NCI-H2081 (cell line): ENCODE measurements around the gene SEPTIN5.
A peak's percentile ranks its signal among the peaks of the same experiment; 100 is the strongest.
"Not testable (repeated sequence)": the region's sequence is repeated elsewhere in the genome, so short reads cannot be mapped to it uniquely, and the experiment has no call there.

Experiments used
- DNase-seq, 2 experiments: peaks; one replicate each; lab custom pipeline; 2025; lab: John Stamatoyannopoulos, UW

Gene SEPTIN5

DNA sequence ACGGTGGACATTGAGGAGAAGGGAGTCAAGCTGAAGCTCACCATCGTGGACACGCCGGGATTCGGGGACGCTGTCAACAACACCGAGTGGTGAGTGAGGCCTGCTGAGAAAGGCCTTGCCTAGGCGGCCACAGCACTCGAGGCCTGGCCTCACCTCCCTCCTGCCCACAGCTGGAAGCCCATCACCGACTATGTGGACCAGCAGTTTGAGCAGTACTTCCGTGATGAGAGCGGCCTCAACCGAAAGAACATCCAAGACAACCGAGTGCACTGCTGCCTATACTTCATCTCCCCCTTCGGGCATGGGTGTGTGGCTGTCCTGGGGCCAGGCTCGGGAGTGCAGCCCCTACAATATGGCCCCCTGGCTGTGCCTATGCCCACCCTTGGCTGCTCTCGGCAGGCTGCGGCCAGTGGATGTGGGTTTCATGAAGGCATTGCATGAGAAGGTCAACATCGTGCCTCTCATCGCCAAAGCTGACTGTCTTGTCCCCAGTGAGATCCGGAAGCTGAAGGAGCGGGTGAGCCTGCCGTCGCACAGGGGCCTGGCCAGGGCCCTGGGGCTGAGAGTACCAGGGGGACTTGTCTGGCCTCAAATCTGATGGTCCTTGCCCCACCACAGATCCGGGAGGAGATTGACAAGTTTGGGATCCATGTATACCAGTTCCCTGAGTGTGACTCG, 6.0 kb downstream of the SEPTIN5 start:
- no peak for DNase-seq

DNA sequence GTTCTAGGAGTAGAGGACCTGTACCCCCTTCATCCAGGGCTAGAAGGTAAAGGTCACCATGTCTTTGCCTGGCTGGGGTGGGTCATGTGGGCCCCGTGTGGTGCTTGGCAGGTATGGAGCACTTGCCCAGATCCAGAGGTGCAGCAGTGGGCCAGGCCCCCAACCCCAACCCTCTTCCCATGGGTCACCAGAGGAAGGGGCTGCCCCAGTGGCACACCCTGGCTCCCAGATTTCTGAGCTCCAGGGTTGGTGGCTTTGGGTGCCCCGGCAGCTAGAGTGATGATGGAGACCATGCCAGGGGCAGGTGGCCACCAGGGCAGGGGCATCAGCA, 6.7 kb downstream of the SEPTIN5 start:
- no peak for DNase-seq

DNA sequence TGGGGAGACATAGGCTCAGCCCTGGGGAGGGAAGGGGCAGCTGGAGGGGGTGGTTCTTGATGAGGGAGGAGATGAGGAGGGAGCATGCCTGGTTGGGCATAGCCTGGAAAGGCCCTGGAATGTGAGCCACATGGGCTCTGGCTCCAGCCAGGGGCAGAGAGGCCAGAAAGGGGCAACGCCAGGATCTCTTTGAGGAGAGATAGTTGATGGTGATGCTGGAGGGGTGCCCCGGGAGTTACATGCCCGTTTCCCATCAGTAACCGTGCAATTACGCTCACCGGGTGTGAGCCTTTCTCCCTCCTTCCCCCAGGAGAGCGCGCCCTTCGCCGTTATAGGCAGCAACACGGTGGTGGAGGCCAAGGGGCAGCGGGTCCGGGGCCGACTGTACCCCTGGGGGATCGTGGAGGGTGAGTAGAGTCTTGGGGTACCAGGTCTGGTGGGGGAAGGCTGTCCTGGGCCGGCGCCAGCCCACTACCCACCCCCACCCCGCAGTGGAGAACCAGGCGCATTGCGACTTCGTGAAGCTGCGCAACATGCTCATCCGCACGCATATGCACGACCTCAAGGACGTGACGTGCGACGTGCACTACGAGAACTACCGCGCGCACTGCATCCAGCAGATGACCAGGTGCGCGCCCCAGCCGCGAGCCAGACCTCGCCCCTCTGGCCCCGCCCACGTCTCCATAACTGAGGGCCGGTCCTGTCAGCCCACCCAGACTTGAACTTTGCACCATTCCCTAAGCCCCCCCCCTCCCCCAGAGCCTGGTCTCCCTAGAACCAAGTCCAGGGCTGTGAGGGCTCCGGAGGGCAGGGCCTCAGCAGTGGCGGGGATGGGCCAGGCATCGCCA, 7.3 kb downstream of the SEPTIN5 start:
- no peak for DNase-seq

DNA sequence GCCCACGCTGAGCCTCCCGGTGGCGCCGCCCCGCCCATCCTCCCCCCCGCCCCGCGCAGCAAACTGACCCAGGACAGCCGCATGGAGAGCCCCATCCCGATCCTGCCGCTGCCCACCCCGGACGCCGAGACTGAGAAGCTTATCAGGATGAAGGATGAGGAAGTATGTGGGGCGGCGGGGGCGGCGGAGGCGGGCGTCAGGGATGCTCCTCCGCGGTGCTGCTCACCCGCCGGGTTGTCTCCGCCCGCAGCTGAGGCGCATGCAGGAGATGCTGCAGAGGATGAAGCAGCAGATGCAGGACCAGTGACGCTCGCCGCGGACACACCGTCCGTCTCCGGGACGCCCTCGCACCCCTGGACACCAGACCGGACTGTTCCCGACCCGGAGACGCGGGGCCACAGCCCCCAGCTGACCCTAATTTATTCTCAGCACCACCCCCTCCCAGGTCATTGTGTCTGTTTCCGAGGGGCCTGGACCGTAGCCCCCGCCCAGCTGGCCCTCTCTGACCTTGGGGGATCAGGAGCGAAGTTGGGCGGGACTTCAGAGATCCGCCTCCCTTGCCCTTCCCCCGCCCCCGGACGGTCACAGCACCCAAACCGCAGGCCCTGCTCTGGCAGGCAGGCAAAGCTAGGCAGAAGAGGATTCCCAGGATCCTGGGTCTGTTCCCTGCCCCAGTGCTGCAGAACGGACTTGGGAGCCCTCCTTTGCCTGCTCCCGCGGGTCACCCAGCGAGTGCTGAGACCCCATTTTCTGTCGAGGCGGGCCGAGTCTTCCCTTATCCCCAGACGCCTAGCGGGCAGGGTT, 8.1 kb downstream of the SEPTIN5 start:
- no peak for DNase-seq

DNA sequence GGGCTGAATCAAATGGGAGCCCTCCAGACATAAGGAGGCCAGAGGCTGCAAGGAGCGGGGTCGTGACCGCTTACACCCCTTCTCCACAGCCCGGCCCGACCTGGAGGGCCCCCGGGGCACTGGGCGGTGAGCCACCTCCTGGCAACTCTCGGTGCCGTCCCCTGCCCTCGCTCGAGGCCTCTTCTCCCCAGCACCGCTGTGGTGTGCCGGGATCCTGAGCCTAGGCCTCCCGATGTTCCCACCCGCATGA, 8.6 kb downstream of the SEPTIN5 start:
- no peak for DNase-seq

DNA sequence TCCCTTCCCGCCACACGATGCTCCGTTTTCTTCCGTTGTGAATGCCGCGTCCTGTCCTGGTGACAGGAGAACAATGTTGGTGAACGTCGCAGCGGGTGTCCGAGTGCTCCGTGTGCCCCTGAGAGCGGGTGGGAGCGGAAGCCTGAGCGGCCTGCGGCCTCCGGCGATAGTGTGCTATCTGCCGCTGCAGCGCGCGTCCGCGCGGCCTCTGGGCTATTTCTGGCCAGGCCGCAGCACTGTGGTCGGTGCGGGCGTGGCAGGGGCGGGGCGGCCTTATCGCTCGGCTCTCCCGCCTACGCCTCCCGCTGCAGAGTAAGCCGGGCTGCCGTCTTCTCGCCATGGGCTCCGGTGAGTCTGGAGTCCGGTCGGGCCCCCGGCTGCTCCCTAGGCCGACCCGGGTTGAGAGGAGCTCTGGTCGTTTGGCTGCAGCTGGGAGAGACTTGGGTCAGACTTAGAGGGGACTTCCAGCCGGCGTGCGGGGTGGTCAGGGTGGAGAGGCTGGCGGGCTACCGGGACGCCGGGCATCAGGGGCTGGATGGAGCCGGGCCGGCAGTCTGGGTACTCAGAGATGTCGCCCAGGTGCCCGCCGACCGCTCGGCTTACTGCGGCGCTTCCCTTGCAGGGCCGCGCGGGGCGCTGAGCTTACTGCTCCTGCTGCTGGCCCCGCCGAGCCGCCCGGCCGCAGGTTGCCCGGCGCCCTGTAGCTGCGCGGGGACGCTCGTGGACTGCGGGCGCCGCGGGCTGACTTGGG, 9.1 kb downstream of the SEPTIN5 start, which contains the start of gene GP1BB:
GP1BB (plus strand) TSS at position 308 of the 751 bp plus-strand sequence; CDS start at position 339, 31 bp downstream.
- no peak for DNase-seq

DNA sequence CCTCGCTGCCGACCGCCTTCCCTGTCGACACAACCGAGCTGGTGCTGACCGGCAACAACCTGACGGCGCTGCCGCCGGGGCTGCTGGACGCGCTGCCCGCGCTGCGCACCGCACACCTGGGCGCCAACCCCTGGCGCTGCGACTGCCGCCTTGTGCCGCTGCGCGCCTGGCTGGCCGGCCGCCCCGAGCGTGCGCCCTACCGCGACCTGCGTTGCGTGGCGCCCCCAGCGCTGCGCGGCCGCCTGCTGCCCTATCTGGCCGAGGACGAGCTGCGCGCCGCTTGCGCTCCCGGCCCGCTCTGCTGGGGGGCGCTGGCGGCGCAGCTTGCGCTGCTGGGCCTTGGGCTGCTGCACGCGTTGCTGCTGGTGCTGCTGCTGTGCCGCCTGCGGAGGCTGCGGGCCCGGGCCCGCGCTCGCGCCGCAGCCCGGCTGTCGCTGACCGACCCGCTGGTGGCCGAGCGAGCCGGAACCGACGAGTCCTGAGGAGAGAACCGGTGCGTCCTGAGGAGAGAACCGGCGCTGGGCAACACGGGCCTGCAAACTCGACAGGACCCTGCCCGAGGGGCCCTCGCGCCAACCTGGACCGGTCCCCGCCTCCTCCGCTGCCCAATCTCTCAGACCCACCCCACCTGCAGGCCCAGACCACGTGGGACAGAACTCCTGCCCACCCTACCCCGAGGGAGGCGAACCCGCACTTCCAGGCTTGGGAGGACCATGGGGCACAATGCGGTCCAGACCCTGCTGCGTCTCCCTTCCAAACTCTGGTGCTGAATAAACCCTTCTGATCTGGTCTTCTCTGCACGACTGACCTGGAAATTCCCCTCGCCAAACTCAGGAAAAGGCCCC, 9.9 kb downstream of the SEPTIN5 start:
- no peak for DNase-seq

DNA sequence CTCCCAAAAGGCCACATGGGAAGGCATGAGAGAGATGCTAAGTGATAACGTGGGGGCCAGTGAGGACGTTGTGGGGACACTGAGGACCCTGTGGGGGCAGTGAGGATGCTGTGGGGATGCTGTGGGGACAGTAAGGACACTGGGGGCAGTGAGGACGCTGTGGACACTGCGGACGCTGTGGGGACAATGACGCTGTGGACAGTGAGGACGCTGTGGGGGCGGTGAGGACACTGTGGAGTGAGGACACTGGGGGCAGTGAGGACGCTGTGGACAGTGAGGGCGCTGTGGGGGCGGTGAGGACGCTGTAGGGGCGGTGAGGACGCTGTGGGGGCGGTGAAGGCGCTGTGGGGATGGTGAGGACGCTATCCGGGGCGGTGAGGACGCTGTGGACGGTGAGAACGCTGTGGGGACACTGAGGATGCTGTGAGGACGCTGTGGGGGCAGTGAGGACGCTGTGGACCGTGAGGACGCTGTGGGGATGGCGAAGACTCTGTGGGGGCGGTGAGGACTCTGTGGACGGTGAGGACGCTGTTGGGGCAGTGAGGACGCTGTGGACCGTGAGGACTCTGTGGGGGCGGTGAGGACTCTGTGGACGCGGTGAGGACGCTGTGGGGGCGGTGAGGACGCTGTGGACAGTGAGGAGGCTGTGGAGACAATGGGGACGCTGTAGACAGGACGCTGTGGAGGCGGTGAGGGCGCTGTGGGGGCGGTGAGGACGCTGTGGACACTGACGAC, 10.8 kb downstream of the SEPTIN5 start:
- DNase-seq, result no peak

DNA sequence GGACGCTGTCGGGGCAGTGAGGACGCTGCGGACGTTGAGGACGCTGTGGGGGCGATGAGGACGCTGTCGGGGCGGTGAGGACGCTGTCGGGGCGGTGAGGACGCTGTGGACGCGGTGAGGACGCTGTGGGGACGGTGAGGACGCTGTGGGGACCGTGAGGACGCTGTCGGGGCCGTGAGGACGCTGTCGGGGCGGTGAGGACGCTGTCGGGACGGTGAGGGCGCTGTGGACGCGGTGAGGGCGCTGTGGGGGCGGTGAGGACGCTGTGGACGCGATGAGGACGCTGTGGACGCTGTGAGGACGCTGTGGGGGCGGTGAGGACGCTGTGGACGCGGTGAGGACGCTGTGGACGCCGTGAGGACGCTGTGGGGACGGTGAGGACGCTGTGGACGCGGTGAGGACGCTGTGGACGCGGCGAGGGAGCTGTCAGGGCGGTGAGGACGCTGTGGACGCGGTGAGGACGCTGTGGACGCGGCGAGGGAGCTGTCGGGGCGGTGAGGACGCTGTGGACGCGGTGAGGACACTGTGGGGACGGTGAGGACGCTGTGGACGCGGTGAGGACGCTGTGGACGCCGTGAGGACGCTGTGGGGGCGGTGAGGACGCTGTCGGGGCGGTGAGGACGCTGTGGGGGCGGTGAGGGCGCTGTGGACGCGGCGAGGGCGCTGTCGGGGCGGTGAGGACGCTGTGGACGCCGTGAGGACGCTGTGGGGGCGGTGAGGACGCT, 11.9 kb downstream of the SEPTIN5 start:
- not testable (repeated sequence) for DNase-seq

DNA sequence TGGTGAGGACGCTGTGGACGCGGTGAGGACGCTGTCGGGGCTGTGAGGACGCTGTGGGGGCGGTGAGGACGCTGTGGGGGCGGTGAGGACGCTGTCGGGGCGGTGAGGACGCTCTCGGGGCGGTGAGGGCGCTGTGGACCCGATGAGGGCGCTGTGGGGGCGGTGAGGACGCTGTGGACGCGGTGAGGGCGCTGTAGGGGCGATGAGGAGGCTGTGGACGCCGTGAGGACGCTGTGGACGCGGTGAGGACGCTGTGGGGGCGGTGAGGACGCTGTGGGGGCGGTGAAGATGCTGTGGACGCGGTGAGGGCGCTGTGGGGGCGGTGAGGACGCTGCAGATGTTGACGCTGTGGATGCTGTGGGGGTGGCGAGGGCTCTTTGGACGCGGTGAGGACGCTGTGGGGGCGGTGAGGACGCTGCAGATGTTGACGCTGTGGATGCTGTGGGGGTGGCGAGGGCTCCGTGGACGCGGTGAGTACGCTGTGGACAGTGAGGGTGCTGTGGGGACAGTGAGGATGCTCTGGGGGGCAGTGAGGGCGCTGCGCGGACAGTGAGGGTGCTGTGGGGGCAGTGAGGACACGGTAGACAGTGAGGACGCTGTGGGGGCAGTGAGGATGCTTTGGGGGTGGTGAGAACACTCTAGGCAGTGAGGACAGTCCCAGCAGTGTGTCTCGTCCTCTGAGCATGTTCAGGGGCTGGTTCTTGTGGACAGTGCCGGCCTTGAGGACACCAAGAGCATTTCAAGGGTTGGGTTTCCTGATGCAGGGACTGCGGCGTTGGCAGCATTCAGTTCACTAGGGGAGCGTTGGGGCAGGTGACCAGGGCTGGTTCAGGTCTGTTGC, 13.2 kb downstream of the SEPTIN5 start:
- DNase-seq, result no peak

DNA sequence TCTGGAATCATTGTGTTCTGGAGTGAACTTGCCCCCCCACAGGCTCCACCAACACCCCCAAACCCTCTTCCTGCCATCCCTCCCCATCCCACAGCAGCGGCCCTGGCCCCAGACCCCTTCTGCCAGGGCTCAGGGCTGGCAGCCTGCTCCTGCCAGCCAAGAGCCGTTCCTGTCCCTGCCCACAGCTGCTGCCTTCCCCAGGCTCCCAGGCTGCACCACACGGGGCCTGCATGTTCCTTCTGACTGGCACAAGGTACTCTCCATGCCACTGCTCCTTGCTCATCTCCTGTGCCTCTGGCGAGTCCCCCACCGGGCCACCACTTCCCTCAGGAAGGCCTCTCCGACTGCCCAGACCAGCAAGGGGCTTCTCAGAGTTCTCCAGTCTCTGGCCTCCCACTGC, 14.0 kb downstream of the SEPTIN5 start:
- no peak for DNase-seq

DNA sequence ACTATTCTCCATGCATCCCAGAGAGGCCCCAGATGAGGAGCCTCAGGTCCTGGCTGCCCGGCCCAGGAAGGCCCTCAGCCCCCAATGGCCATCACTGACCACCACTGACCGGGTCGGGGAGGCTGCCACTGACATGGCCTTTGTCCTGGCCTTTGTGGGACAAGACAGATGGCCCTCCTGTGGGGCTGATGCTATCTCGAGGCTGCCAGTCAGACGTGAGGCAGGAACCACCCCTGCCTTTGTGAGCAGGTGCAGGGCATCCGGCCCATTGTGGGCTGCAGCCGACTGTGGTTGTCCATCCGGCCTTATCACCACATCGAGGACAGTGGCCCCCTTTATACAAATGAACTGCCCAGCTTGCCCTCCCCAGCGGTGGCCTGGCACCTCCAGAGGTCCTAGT, 14.5 kb downstream of the SEPTIN5 start:
- DNase-seq, result no peak

DNA sequence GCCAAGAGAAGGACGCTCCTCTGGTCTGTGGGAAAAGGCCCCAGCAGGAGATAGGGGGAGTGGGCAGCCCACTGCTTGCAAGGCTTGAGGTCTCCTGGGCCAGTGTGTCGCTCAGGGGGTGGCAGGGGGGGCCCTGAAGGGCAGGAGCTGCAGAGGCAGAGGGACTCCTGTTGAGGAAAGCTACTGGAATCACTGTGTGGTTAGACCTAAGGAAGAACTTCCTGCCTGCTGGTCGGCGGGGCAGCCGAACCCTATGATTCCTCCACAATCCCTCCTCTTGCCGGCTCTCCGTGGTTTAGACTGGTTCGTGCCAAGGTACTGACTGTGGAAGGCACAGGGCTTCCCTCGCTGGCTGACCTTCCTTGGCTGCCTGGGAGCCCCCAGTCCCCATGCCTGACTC, 15.2 kb downstream of the SEPTIN5 start:
- DNase-seq, result no peak

DNA sequence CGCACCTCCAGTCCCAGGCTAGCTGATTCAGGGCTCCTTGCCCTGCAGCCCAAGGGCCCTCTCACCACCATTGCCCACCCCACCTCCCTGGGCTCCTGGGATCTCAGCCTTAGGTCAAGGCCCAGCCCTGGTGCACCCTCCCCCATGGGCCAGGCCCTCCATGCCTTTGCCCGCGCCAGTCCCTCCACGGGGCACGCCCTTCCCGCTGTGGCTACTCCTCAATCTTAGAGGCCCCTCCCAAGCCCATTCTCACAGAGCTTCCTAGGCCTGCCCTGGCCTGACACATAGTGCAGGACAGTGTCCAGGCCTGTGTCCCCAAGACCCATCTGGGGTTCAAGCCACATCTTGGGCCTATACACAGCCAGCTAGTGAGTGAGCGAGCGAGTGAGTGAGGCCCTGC, 15.9 kb downstream of the SEPTIN5 start:
- no peak for DNase-seq

DNA sequence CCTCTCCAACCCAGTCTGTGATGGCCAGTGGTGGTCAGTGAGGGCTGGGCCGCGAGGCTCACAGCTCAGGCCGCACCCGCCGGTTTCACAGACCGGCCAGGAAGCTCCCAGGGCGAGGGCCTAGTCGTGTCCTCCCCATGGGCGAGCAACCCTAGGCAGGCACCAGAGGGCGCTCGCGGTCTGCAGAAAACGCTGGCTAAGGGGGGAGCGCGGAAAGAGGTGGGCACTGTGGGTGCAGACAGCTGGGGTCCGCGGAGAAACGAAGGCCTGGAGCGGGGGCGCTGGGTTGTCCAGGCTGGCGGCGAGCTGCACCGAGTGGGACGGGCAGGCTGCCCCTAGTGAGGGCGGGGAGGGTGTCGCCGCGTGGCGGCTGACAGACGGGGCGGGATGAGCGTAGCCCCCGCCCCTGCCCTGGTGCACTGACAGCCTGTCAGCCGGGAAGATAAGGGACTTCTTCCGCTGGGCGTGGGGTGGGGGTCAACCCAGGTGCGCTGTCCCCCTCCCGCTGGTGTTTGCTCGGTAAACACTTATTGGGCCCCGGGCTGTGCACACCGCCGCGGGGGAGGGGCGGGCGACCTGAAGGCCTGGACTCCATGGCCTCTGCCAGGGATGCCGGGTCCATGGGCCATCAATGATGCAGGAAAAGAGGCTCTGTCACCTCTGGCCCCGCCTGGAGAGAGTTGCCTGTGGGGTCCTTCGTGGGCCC, 16.5 kb downstream of the SEPTIN5 start:
- peak; percentile 77 to 81 for DNase-seq

DNA sequence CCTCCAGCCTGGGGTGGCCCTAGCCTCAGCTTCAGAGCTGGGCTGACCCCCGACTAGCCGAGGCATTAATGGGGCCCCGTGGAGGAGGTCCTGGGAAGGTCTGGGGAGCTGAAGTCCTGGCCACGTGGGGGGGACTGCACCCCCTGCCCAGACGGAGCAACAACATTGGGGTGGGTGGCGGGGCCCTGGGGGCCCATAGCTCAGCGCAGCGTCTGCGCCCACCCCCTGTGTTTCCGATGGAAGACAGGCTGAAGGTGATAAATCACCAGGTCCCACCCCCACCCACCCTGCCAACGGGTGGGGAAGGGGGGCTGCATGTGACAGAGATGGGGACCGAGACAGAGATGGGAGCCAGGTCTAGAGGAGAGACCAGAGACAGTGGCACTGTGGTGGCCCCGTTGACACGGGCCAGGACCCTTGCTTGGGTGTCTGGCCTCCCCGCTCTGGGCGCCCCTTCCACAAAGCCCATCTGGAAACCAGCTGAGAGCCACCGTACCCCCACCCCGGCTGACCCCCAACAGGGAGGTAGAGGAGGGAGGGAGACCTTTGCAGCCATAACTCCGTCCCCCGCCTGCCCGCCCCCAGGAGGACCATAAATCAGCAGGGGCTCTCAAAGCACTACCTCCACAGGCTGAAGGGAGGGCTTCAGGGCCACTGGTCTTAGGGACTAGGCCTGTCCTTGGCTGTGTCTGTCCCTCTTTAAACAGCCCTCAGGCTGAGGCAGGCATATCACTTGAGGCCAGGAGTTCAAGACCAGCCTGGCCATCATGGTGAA, 17.2 kb downstream of the SEPTIN5 start:
- no peak for DNase-seq

DNA sequence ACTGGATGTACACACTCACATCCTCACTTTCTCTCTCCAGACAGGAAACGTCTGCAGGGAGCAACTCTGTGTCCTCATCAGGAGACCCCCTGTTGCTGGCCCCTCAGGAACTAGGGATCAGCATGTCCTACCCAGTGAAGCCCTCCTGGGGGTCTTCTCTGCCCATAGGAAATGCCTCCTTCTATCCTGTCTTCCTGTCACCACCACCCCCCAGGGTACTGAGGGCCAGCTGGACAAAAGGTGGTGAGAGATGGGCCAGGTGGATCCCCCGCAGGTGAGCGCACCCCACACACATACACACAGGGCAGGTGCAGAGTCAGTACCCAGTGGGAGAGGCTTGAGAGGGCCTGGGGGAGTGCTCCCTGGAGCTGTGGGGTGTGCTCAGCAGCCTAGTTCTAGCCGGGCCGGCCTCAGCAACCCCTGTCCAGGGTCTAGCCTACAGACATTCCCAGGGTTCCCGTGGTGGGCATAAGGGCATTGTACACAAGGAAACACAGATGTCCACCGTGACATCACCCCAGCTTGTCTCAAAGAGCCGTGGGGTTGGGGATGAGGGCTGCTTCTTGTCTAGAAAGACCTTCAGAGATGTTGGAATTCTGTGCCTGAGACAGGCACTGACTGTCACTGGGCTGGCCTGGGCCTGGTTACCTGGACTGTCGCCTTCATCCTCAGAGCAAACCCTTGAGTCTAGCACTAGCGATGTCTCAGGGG, 18.3 kb downstream of the SEPTIN5 start:
- peak in 1 of 2 experiments; percentile 38 for DNase-seq
